Measurements from ENCODE around the gene RCVRN. TPM values are rescaled to one million over a fixed set of nuclear protein-coding genes. Genes with fewer than 3 reads are reported as not detected.

RCVRN gene
- total RNA-seq, 1 donor from 2014 or later: 0.12 TPM

DNA sequence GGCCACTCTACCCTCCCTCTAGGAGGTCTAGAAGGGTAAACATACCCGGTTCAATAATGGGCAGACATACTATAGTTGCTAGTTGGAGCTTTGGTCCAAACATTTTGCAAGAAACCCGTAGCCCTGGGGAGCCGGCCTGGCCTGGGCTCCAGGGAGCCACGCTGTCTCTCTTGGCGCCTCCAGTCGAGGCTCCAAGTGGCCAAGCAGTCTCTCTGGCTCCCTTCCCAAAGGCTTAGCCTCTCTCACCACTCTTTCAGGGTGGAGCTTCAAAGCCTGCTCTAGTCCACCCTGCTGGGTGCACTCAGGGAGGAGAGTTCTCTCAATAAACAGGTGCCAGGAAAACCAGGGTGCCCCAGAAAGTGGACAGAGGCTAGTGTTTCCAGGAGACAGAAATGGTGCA lies 32.2 kb downstream of the RCVRN start:
- ATAC-seq (no peak), DNase-seq (no peak)
- intact Hi-C loops (cut with micrococcal nuclease): no loop called here

DNA sequence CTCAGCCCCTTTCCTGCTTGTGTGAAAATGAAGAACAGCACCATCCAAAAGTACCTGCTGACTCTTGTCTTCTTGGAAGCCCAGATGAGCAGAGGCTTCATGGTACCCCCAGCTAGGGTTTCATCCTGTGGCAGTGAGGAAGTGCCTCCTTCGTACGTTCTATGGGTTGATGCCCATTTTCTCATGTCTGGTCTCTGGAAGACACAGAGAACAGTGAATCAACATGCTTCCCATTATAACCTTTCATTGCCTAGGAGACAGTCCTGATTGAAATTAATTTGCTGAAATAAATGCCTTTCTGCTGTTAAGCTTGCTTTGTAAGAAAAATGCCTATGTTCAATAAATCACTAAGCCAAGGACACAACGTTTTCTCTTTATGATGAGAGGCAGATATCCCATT lies 36.5 kb downstream of the RCVRN start:
- intact Hi-C loops (cut with micrococcal nuclease): no loop called here
- DNase-seq (no peak), ATAC-seq (no peak)

DNA sequence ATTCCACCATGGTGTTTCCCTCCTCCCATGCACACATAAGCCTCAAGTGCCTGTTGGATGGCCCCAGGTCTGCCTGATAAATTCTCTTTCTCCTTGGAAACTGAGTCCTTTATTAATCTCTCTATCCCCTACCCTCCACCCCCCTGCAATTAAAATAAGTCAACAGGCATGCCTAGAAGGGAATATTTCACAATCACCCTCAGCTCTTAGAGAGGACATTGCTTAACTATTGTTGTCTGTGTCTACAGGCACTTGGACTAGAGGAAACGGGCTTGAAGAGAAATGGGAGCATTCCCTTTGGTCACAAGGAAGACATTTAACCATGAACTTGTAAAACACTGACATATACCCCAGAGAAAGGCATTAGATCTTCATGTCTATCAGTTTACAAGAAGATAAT lies 39.5 kb downstream of the RCVRN start:
- no peak for DNase-seq
- intact Hi-C loops (cut with micrococcal nuclease): no loop called here
- ATAC-seq: no peak

DNA sequence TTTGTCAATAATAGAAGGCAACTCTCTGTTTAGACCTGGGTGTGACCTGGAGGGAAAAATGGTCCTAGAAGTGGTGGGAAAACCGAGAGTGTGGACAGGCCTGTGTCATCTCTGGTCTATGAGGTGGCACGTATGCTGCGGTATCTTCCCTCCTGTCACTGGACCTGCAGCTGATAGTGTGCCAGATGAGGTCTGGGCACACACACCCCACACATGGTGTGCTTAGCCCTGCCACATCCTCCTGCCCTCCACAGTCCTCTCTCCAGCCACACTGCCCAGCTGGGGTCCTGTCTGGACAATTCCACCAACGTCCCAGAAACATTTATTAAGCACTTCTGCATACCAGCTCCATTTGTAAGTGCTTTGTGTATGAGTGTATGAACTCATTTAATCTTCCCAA lies 42.1 kb downstream of the RCVRN start:
- ATAC-seq (no peak), DNase-seq (no peak)
- intact Hi-C loops (cut with micrococcal nuclease): no loop called here

DNA sequence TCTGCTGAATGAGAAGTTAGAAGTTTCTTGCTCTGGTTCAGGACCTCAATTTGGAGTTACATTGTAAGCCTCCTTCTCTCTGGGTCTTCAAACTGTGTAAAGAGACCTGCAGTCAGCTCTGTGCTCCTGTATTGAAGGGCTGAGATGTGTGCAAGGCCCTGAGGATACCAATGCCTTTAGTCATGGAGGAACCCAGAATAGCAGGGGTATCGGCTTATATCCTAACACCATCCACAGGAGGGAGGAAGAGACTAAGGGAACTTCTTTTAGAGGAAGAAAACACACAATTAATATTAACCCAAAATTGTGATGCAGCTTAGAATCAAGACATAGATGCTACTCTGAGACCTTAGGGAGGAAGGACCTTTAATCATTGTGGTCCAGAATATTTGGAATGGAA lies 42.9 kb downstream of the RCVRN start:
- intact Hi-C loops (cut with micrococcal nuclease): no loop called here
- ATAC-seq (no peak), DNase-seq (no peak)

DNA sequence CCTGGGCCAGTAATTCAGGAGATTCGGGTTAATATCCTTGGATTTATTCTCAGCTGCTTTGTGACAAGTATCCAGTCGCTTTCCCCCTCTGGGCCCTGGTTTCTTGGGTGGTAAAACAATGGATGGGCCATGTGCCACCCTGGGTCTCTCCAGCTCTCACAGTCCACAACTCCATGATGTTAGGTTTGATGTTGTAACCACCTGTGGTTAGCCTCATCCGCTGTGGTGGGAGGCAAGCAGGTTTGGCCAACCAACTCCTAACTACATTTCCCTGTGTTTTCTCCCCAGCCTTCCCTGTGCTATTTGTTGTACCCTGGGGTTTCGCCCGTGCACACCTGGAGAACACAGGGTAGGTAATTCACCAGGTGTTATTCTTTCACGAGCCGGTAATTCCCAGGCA lies 44.2 kb downstream of the RCVRN start:
- DNase-seq: no peak
- intact Hi-C loops (cut with micrococcal nuclease): no loop called here
- ATAC-seq: no peak

DNA sequence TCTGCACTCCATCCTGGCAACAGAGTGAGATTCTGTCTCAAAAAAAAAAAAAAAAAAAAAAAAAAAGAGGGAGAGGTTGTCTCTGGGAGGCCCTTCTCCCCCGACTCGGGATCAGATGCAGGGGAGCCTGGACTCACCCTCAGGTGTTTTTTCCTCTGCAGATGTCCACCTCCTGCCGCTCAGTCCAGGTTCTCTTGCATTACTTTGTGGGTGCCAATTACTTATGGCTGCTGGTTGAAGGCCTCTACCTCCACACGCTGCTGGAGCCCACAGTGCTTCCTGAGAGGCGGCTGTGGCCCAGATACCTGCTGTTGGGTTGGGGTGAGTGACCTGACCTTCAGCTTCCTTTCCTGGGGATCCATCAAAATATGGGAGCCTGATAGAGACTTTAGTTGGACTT lies 45.3 kb downstream of the RCVRN start:
- intact Hi-C loops (cut with micrococcal nuclease): no loop called here
- ATAC-seq: no peak
- DNase-seq: no peak

DNA sequence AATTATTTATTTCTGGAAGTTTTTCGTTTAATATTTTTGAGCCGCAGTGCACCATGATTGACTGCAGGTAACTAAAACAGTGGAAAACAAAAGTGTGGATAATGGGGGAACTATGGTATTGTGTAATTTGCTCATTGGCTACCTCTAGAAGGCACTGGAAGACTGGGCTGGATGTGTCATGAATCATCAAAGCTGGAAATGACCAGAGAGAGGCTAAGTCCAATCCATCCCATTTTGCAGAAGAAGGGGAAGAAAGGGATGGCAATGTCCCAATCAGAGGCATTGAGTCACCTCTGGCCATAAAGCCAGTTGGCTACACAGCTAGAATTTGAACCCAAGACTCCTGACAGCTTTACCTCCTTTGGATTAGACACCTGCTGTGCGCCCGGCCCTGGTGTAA lies 50.0 kb downstream of the RCVRN start:
- intact Hi-C loops (cut with micrococcal nuclease): no loop called here
- no peak for DNase-seq
- no peak for ATAC-seq

DNA sequence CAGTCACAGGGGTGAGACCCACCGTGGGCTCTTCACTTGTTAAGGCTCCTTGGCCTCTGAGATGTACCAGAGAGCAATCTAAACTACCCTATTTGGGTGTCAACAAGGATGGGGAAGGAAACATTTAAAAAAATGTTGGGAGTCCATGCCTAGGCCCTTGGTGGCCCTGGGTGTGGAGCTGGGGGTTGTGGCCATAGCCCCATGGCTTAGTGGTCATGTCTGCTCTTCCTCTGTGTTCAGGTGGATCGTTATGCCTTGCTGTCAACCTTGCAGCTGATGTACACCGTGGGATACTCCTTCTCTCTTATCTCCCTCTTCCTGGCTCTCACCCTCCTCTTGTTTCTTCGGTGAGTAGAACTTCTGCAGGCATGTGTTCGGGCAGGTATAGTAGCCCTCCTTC lies 50.8 kb downstream of the RCVRN start:
- intact Hi-C loops (cut with micrococcal nuclease): no loop called here
- no peak for DNase-seq
- ATAC-seq: no peak

DNA sequence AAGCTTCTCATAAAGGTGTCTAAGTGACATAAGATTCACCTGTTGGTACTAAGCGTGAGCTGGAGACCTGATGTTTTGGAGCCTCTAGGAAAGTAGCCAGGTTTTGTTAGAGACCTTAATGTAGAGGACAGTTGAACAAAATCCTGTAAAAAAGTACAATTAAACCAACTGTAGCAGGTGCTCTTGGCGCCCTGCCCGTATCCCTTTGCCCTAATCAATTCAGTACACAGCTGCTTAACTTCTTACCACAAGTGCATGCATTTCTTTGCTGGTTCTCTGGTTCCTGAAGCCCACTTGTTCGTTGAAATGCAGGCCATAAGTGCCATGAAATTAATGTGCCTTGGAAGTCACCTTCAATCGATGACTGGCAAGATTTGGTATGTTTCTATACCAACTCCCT lies 54.9 kb downstream of the RCVRN start:
- ATAC-seq: no peak
- intact Hi-C loops (cut with micrococcal nuclease): no loop called here

More for the DNA sequence above, 54.9 kb downstream of the RCVRN start:
- no peak for DNase-seq

Other genes starting within 250 kb of the RCVRN start
- gene DHRS7C, start 113.7 kb downstream of the RCVRN start, total RNA-seq: 166 TPM
- gene GSG1L2, start 83.2 kb downstream of the RCVRN start, total RNA-seq: not detected
- 0.35 TPM for gene GLP2R, start 79.3 kb downstream of the RCVRN start, total RNA-seq

Data from left ventricle myocardium superior (tissue), 1 donor.